ENCODE data around the gene COL6A2. TPM values are rescaled to one million over a fixed set of nuclear protein-coding genes. Genes with fewer than 3 reads are reported as not detected.

COL6A2 gene
- polyA plus RNA-seq, 3 donors: 0.01 TPM; not detected in 2

GRCh38 chr21:46080171-46081021 lies 17.5 kb upstream of the COL6A2 start:
- peaks cover 0 to 8% (median 4%) of the 10 kb centered on the region in 7 donors for H3K9me3 Mint-ChIP-seq
- Histone ChIP-seq H3K79me2 (ENCODE audit: insufficient read depth, low read length) (no peaks in the 10 kb centered on the region), H3K27ac (ENCODE audit: low read depth in 1 of 2, low read length in 2 of 2) (no peak overlapping the region), H3K9ac (ENCODE audit: insufficient read depth, low read length, poor library complexity, severe bottlenecking) (no peak overlapping the region), H3K27me3 (ENCODE audit: control insufficient read depth in 2 of 2, insufficient read depth in 2 of 2, low read length in 2 of 2) (no peaks in the 10 kb centered on the region), H3K36me3 (replicated peaks in 1 of 2; ENCODE audit: control insufficient read depth in 1 of 2, insufficient read depth in 2 of 2, low read length in 2 of 2) (no peaks in the 10 kb centered on the region), H3K4me2 (replicated peaks; ENCODE audit: extremely low read depth, low read length, poor library complexity, severe bottlenecking) (no peak overlapping the region), H3K9me3 (replicated peaks in 1 of 2; ENCODE audit: control insufficient read depth in 1 of 2, insufficient read depth in 1 of 2, low read length in 2 of 2) (peaks cover 0 to 5% of the 10 kb centered on the region in 2 donors), H2AFZ (ENCODE audit: insufficient read depth, low read depth, low read length, poor library complexity, severe bottlenecking) (no peak overlapping the region), H3K4me3 (replicated peaks in 1 of 3; ENCODE audit: low read depth in 2 of 3, low read length in 3 of 3) (no peak overlapping the region), H4K20me1 (ENCODE audit: insufficient read depth, low read length) (no peaks in the 10 kb centered on the region), H3K4me1 (ENCODE audit: control insufficient read depth in 1 of 2, insufficient read depth in 2 of 2, low read length in 2 of 2) (no peaks in the 10 kb centered on the region)
- H3K27ac Mint-ChIP-seq: peak overlapping the region in 1 of 7 donors; percentile 80
- H3K4me3 Mint-ChIP-seq: no peak overlapping the region
- H3K4me1 Mint-ChIP-seq: no peaks in the 10 kb centered on the region
- WGBS (ENCODE audit: insufficient coverage): 92% methylated on average over 20 of the region's 30 CpGs
- no peak for TF ChIP-seq CTCF (IDR thresholded peaks at IDR 0.05)
- no peaks in the 10 kb centered on the region for H3K36me3 Mint-ChIP-seq
- intact Hi-C loops (cut with micrococcal nuclease): no loop called here
- DNase-seq: no peak
- H3K27me3 Mint-ChIP-seq (ENCODE audit: low read depth in 3 of 3): peaks cover 0 to 6% (median 1%) of the 10 kb centered on the region in 3 donors

GRCh38 chr21:46081022-46081861 lies 16.7 kb upstream of the COL6A2 start:
- Histone ChIP-seq H3K9me3 (replicated peaks in 1 of 2; ENCODE audit: control insufficient read depth in 1 of 2, insufficient read depth in 1 of 2, low read length in 2 of 2) (peaks cover 0 to 8% of the 10 kb centered on the region in 2 donors), H3K27me3 (ENCODE audit: control insufficient read depth in 2 of 2, insufficient read depth in 2 of 2, low read length in 2 of 2) (no peaks in the 10 kb centered on the region), H3K4me2 (replicated peaks; ENCODE audit: extremely low read depth, low read length, poor library complexity, severe bottlenecking) (no peak overlapping the region), H3K36me3 (replicated peaks in 1 of 2; ENCODE audit: control insufficient read depth in 1 of 2, insufficient read depth in 2 of 2, low read length in 2 of 2) (no peaks in the 10 kb centered on the region), H3K9ac (ENCODE audit: insufficient read depth, low read length, poor library complexity, severe bottlenecking) (no peak overlapping the region), H4K20me1 (ENCODE audit: insufficient read depth, low read length) (no peaks in the 10 kb centered on the region), H3K79me2 (ENCODE audit: insufficient read depth, low read length) (no peaks in the 10 kb centered on the region), H3K4me1 (ENCODE audit: control insufficient read depth in 1 of 2, insufficient read depth in 2 of 2, low read length in 2 of 2) (no peaks in the 10 kb centered on the region), H3K27ac (ENCODE audit: low read depth in 1 of 2, low read length in 2 of 2) (no peak overlapping the region), H3K4me3 (replicated peaks in 1 of 3; ENCODE audit: low read depth in 2 of 3, low read length in 3 of 3) (no peak overlapping the region), H2AFZ (ENCODE audit: insufficient read depth, low read depth, low read length, poor library complexity, severe bottlenecking) (no peak overlapping the region)
- Mint-ChIP-seq H3K27me3 (ENCODE audit: low read depth in 3 of 3) (peaks cover 0 to 4% (median 0%) of the 10 kb centered on the region in 3 donors), H3K9me3 (peaks cover 0 to 10% (median 5%) of the 10 kb centered on the region in 7 donors), H3K4me1 (no peaks in the 10 kb centered on the region), H3K4me3 (no peak overlapping the region), H3K27ac (peak overlapping the region in 1 of 7 donors; percentile 80), H3K36me3 (no peaks in the 10 kb centered on the region)
- WGBS (ENCODE audit: insufficient coverage): 90% methylated on average over 35 of the region's 39 CpGs
- no peak for TF ChIP-seq CTCF (IDR thresholded peaks at IDR 0.05)
- intact Hi-C loops (cut with micrococcal nuclease): no loop called here
- no peak for DNase-seq

All from CD14-positive monocyte (primary cell).